ENCODE results near the gene STAP2. TPM values are rescaled to one million over a fixed set of nuclear protein-coding genes. Genes with fewer than 3 reads are reported as not detected.
A peak's percentile ranks its signal among the peaks of the same experiment; 100 is the strongest.

Gene STAP2
- total RNA-seq, 2 experiments from 2014 or later = 1.7 to 1.8 TPM

DNA sequence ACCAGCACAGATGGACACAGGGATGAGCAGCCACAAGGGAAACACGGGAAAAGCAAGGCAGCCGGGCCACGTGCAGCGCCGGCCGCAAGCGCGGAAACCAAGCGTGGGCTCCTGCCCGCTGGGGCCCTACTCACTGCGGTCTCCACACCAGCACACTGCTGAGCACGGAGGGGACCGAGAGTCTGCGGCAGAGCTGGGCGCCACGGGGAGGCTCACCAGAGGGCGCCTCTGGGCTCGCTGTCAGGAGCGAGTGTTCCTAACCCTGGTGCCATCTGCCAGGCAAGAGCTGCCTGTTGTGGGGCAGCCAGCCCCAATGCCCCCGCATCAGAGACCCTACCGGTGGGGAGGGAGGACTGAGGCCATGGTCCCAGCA lies 31.2 kb upstream of the STAP2 start:
- peak overlapping the region; percentile 59 for H3K4me3 ChIP-seq (ENCODE audit: low read length)
- peaks cover 7% of the 10 kb centered on the region for H3K36me3 Mint-ChIP-seq (ENCODE audit: low read depth)
- H3K27me3 ChIP-seq (ENCODE audit: control insufficient read depth in 1 of 2, insufficient read depth in 2 of 2, low read length in 2 of 2) = no peaks in the 10 kb centered on the region
- H3K36me3 ChIP-seq (ENCODE audit: insufficient read depth, low read length) = peaks cover 40% of the 10 kb centered on the region
- ChIA-PET CTCF (interaction anchor here (0.6 to 4.6 kb wide), 18 partner anchors 8 to 363 kb away, joined by 3 to 63 read pairs (median 4); partner anchors contain the start of genes CHAF1A, MPND, PIAS4 and SH3GL1), POLR2A (interaction anchor here (0.9 to 3.1 kb wide), 9 partner anchors 10 to 384 kb away, joined by 4 to 33 read pairs (median 5); partner anchors contain the start of genes CHAF1A, EEF2, HDGFL2 and MPND)
- TF ChIP-seq, protein P1, sequence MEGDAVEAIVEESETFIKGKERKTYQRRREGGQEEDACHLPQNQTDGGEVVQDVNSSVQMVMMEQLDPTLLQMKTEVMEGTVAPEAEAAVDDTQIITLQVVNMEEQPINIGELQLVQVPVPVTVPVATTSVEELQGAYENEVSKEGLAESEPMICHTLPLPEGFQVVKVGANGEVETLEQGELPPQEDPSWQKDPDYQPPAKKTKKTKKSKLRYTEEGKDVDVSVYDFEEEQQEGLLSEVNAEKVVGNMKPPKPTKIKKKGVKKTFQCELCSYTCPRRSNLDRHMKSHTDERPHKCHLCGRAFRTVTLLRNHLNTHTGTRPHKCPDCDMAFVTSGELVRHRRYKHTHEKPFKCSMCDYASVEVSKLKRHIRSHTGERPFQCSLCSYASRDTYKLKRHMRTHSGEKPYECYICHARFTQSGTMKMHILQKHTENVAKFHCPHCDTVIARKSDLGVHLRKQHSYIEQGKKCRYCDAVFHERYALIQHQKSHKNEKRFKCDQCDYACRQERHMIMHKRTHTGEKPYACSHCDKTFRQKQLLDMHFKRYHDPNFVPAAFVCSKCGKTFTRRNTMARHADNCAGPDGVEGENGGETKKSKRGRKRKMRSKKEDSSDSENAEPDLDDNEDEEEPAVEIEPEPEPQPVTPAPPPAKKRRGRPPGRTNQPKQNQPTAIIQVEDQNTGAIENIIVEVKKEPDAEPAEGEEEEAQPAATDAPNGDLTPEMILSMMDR (IDR thresholded peaks at IDR 0.05) = peak; percentile 65
- no peaks in the 10 kb centered on the region for H3K27me3 Mint-ChIP-seq
- peak overlapping the region; percentile 90 for H3K27ac Mint-ChIP-seq
- ATAC-seq (ENCODE audit: poor library complexity) = peak; percentile 74
- peak; percentile 58 to 89 (median 70) for DNase-seq
- H3K4me1 Mint-ChIP-seq (ENCODE audit: low read depth) = peaks cover 30% of the 10 kb centered on the region
- peaks cover 75% of the 10 kb centered on the region for H3K4me1 ChIP-seq (ENCODE audit: insufficient read depth, low read length)
- no peaks in the 10 kb centered on the region for H3K9me3 ChIP-seq (ENCODE audit: control insufficient read depth in 1 of 2, insufficient read depth in 1 of 2, low read length in 2 of 2)
- H3K9me3 Mint-ChIP-seq = no peaks in the 10 kb centered on the region
- H3K27ac ChIP-seq (ENCODE audit: low read depth in 1 of 2, low read length in 2 of 2) = peak overlapping the region; percentile 78 to 87
- H3K4me3 Mint-ChIP-seq = peak overlapping the region; percentile 90
- intact Hi-C loops (cut with DNase I, micrococcal nuclease) = loop anchor here (1.0 kb wide), 2 partner anchors 10 to 30 kb away; partner anchors contain the start of gene SH3GL1 (in 2 of the 2)

GRCh38 chr19:4369109-4369887 lies 30.7 kb upstream of the STAP2 start:
- POLR2A ChIA-PET = interaction anchor here (0.9 to 3.1 kb wide), 10 partner anchors 11 to 384 kb away, joined by 3 to 33 read pairs (median 5); partner anchors contain the start of genes CHAF1A, EEF2, HDGFL2 and MPND
- Mint-ChIP-seq H3K27ac (peak overlapping the region; percentile 90), H3K4me1 (ENCODE audit: low read depth) (peaks cover 30% of the 10 kb centered on the region), H3K27me3 (no peaks in the 10 kb centered on the region), H3K36me3 (ENCODE audit: low read depth) (peaks cover 7% of the 10 kb centered on the region), H3K4me3 (peak overlapping the region; percentile 90), H3K9me3 (no peaks in the 10 kb centered on the region)
- H3K27ac ChIP-seq (ENCODE audit: low read depth in 1 of 2, low read length in 2 of 2) = peak overlapping the region; percentile 78 to 87
- CTCF ChIA-PET = interaction anchor here (0.9 to 4.6 kb wide), 16 partner anchors 11 to 362 kb away, joined by 3 to 63 read pairs (median 5); partner anchors contain the start of genes CHAF1A, MPND, PIAS4 and SH3GL1
- H3K27me3 ChIP-seq (ENCODE audit: control insufficient read depth in 1 of 2, insufficient read depth in 2 of 2, low read length in 2 of 2) = no peaks in the 10 kb centered on the region
- intact Hi-C loops (cut with DNase I, micrococcal nuclease) = loop anchor here (1.0 kb wide), 1 partner anchor 31 kb away; the partner anchor contains the start of gene SH3GL1 (in 2 of the 2)
- ATAC-seq (ENCODE audit: poor library complexity) (peak; percentile 66), DNase-seq (peak; percentile 38 to 93 (median 60))
- TF ChIP-seq, protein P1 (IDR thresholded peaks at IDR 0.05) = no peak
- no peaks in the 10 kb centered on the region for H3K9me3 ChIP-seq (ENCODE audit: control insufficient read depth in 1 of 2, insufficient read depth in 1 of 2, low read length in 2 of 2)
- H3K36me3 ChIP-seq (ENCODE audit: insufficient read depth, low read length) = peaks cover 42% of the 10 kb centered on the region
- peak overlapping the region; percentile 59 for H3K4me3 ChIP-seq (ENCODE audit: low read length)
- peaks cover 70% of the 10 kb centered on the region for H3K4me1 ChIP-seq (ENCODE audit: insufficient read depth, low read length)

DNA sequence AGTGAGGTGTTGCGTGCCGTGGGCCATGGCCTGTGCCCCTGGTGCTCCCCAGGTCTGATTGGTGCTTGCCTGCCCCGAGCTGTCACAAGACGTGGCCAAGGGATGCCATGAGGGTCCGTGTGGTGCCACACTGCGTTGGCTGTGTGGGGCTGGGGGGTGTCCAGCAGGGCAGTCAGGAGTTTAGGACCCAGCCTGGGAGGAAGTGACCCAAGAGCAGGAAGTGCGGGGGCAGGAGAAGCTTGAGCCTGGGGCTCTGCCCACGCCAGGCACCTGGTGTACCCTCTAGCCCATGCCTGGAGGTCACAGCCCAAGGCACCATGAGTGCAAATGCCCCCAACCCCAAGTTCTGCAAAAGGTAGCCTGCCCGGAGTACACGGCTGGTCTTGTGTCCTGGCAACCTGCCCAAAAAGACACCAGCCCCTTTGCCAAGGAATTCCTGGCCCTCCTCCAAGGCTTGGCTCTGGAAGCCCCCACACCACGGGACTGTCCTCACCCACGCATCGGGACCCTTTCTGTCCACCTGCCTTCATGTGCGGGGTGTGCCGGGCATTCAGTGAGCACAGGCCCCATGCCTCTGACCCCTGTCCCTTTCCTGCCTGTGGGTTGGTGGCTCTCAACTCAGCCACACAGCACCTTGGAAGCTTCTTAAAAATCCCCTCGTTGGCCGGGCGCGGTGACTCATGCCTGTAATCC lies 29.6 kb upstream of the STAP2 start:
- H3K4me1 ChIP-seq (ENCODE audit: insufficient read depth, low read length) = peaks cover 59% of the 10 kb centered on the region
- H3K4me3 Mint-ChIP-seq = peak overlapping the region; percentile 90
- H3K9me3 ChIP-seq (ENCODE audit: control insufficient read depth in 1 of 2, insufficient read depth in 1 of 2, low read length in 2 of 2) = no peaks in the 10 kb centered on the region
- H3K36me3 Mint-ChIP-seq (ENCODE audit: low read depth) = peaks cover 7% of the 10 kb centered on the region
- ATAC-seq (ENCODE audit: poor library complexity) (no peak), DNase-seq (peak in 2 of 14 experiments; percentile 55 to 61)
- CTCF ChIA-PET = interaction anchor here (1.2 to 4.6 kb wide), 2 partner anchors 16 to 33 kb away, joined by 5 to 63 read pairs; partner anchors contain the start of genes CHAF1A and SH3GL1
- H3K36me3 ChIP-seq (ENCODE audit: insufficient read depth, low read length) = peaks cover 50% of the 10 kb centered on the region
- TF ChIP-seq, protein P1 (IDR thresholded peaks at IDR 0.05) = no peak
- H3K9me3 Mint-ChIP-seq = no peaks in the 10 kb centered on the region
- POLR2A ChIA-PET = interaction anchor here (1.2 to 3.1 kb wide), 3 partner anchors 12 to 33 kb away, joined by 3 to 33 read pairs (median 6); partner anchors contain the start of genes CHAF1A, MPND and SH3GL1
- intact Hi-C loops (cut with DNase I, micrococcal nuclease) = no loop called here
- H3K4me1 Mint-ChIP-seq (ENCODE audit: low read depth) = peaks cover 30% of the 10 kb centered on the region
- no peaks in the 10 kb centered on the region for H3K27me3 Mint-ChIP-seq
- H3K27ac ChIP-seq (ENCODE audit: low read depth in 1 of 2, low read length in 2 of 2) = peak overlapping the region; percentile 78 to 87
- H3K27me3 ChIP-seq (ENCODE audit: control insufficient read depth in 1 of 2, insufficient read depth in 2 of 2, low read length in 2 of 2) = no peaks in the 10 kb centered on the region
- peak overlapping the region; percentile 90 for H3K27ac Mint-ChIP-seq
- H3K4me3 ChIP-seq (ENCODE audit: low read length) = peak overlapping the region; percentile 59
